ENCODE measurements around the gene DLGAP4. TPM values are rescaled to one million over a fixed set of nuclear protein-coding genes. Genes with fewer than 3 reads are reported as not detected.
"Not testable (repeated sequence)": the region's sequence is repeated elsewhere in the genome, so short reads cannot be mapped to it uniquely, and the experiment has no call there.

The DLGAP4 gene
- total and polyA plus RNA-seq, 2 donors: 7.7 to 28.2 TPM

DNA sequence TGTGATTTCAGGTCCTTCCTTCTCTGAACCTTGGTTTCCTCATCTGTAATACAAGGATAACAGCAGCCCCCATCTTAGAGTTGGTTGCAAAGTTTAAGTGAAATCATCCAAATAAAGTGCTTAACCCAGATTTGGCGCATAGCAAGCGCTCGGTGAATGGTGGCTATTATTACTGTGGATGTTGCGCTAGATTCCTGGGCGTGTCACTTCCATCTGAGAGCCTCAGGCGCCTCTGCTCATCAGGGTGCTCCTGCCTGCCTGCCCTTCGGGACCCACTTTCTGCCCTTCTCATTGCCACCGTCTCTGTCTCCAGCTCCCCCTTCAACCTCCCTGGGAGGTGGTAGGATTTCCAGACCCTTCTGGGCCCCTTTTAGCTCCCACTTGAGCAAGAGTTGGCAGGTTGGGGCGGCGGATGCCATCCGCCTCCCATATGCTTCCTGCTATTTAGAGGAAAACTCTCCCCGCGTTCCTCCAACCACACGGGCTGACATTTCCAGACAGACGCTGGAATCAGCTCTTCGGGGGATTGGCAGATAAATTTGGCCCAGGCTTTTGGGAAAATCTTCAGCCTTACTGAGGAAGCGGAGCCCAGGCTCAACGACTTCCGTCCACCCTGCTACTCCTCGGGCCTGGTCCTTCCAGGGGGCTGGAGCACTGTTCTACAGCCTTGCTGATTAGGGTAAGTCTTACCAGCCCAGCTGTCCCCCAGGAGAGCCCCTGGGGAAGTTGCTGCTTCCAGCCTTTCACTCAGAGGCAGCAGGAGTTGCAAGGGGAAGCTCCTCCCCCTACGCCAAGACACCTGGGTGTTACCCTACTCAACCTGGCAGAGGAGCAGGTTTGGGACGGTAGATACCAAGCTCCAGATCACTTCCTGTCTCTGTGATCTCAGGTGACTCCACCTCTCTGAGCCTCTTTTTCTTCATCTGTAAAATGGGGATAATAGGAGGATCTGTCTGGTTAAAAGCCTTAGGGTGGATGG lies 71.5 kb downstream of the DLGAP4 start:
- whole genome bisulfite sequencing: 59% methylated on average over 22 of the region's 22 CpGs
- no peak overlapping the region for H3K27ac ChIP-seq (ENCODE audit: low read depth in 1 of 2, low read length in 1 of 2)
- H3K36me3 ChIP-seq (ENCODE audit: control insufficient read depth in 2 of 2, insufficient read depth in 2 of 2, low read length in 1 of 2): no peaks in the 10 kb centered on the region
- H3K27me3 ChIP-seq (ENCODE audit: control insufficient read depth in 2 of 2, insufficient read depth in 1 of 2, low read length in 1 of 2): peaks cover 0 to 6% of the 10 kb centered on the region in 2 donors
- H3K9me3 ChIP-seq (ENCODE audit: control insufficient read depth in 2 of 2, insufficient read depth in 1 of 2, low read length in 1 of 2): no peaks in the 10 kb centered on the region
- DNase-seq (ENCODE audit: low read depth in 6 of 9, low spot score in 9 of 9): no peak
- no peaks in the 10 kb centered on the region for H3K4me1 ChIP-seq (ENCODE audit: control insufficient read depth in 2 of 2, insufficient read depth in 2 of 2, low read length in 2 of 2)
- H3K4me3 ChIP-seq (ENCODE audit: low read length in 2 of 2): no peak overlapping the region

DNA sequence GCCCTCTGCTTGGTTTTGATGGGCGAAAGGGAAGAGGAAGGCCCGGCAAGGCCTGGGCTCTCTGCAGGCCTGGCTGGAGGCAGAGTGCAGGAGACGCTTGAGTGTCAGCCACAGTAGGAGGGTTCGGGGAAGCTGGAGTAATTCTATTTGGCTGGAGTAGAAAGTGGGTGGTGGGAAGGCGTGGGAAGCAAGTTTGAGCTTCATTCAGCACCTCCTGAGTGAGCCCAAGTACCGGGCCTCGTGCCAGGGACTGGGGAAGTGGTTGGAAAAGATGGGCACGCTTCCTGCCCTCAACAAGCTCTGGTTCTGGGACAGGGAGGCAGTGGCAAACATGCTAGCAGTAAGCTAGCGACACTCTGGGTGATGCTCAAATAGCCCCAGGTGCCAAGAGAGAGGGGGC lies 72.5 kb downstream of the DLGAP4 start:
- DNase-seq (ENCODE audit: low read depth in 6 of 9, low spot score in 9 of 9): no peak

DNA sequence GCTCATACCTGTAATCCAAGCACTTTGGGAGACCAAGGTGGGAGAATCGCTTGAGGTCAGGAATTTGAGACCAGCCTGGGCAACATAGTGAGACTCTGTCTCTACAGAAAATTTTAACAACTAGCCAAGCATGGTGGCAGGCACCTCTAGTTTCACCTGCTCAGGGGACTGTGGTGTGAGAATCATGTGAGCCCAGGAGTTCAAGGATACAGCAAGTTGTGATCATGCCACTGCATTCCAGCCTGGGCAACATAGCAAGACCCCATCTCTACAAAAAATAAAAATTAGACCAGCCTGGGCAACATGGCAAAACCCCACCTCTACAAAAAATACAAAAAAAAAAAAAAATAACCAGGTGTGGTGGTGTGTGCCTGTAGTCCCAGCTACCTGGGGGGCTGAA lies 73.8 kb downstream of the DLGAP4 start:
- DNase-seq (ENCODE audit: low read depth in 6 of 9, low spot score in 9 of 9); H3K27me3 ChIP-seq (ENCODE audit: control insufficient read depth in 2 of 2, insufficient read depth in 1 of 2, low read length in 1 of 2); H3K4me3 ChIP-seq (ENCODE audit: low read length in 2 of 2); H3K4me1 ChIP-seq (ENCODE audit: control insufficient read depth in 2 of 2, insufficient read depth in 2 of 2, low read length in 2 of 2); H3K36me3 ChIP-seq (ENCODE audit: control insufficient read depth in 2 of 2, insufficient read depth in 2 of 2, low read length in 1 of 2); H3K9me3 ChIP-seq (ENCODE audit: control insufficient read depth in 2 of 2, insufficient read depth in 1 of 2, low read length in 1 of 2); H3K27ac ChIP-seq (ENCODE audit: low read depth in 1 of 2, low read length in 1 of 2): not testable (repeated sequence)
- WGBS: 96% methylated on average over 1 of the region's 1 CpG

More for the DNA sequence above, 72.5 kb downstream of the DLGAP4 start:
- no peaks in the 10 kb centered on the region for H3K36me3 ChIP-seq (ENCODE audit: control insufficient read depth in 2 of 2, insufficient read depth in 2 of 2, low read length in 1 of 2)
- no peaks in the 10 kb centered on the region for H3K4me1 ChIP-seq (ENCODE audit: control insufficient read depth in 2 of 2, insufficient read depth in 2 of 2, low read length in 2 of 2)
- WGBS: 85% methylated on average over 9 of the region's 9 CpGs
- no peaks in the 10 kb centered on the region for H3K9me3 ChIP-seq (ENCODE audit: control insufficient read depth in 2 of 2, insufficient read depth in 1 of 2, low read length in 1 of 2)
- no peak overlapping the region for H3K4me3 ChIP-seq (ENCODE audit: low read length in 2 of 2)
- H3K27me3 ChIP-seq (ENCODE audit: control insufficient read depth in 2 of 2, insufficient read depth in 1 of 2, low read length in 1 of 2): peaks cover 0 to 6% of the 10 kb centered on the region in 2 donors
- H3K27ac ChIP-seq (ENCODE audit: low read depth in 1 of 2, low read length in 1 of 2): no peak overlapping the region

DNA sequence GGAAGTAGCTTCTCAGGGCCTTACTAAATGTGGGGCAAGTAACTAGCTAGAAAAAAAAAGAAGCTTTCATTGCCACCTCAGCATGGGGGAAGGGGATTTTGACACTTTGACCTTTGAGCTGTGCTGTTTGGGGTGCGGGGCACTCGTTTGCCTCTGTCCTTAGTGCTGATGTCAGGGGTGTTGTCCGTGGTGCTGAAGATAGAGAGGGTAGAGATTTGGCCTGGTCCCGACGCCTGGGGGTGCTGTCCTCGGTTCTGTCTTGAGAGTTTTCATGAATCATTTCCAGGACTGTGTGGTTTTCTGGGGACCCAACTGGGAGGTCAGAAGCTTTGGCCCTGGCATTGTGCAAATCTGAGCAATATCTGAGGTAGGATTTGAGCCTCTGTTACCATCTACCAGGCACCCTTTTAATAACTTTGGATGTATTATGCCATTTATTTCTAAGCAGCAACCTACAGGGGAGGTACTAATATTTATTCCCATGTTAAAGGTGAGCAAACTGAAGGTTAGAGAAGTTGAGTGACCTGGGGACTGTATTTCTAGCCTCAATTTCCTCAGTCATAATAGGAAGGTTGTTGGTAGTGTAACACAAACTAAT lies 78.0 kb downstream of the DLGAP4 start:
- H3K36me3 ChIP-seq (ENCODE audit: control insufficient read depth in 2 of 2, insufficient read depth in 2 of 2, low read length in 1 of 2): no peaks in the 10 kb centered on the region
- 2% methylated on average over 6 of the region's 6 CpGs for WGBS
- no peaks in the 10 kb centered on the region for H3K27me3 ChIP-seq (ENCODE audit: control insufficient read depth in 2 of 2, insufficient read depth in 1 of 2, low read length in 1 of 2)
- H3K27ac ChIP-seq (ENCODE audit: low read depth in 1 of 2, low read length in 1 of 2): no peak overlapping the region
- no peaks in the 10 kb centered on the region for H3K9me3 ChIP-seq (ENCODE audit: control insufficient read depth in 2 of 2, insufficient read depth in 1 of 2, low read length in 1 of 2)
- no peaks in the 10 kb centered on the region for H3K4me1 ChIP-seq (ENCODE audit: control insufficient read depth in 2 of 2, insufficient read depth in 2 of 2, low read length in 2 of 2)
- DNase-seq (ENCODE audit: low read depth in 6 of 9, low spot score in 9 of 9): peak in 8 of 9 donors; percentile 4 to 62 (median 34)
- no peak overlapping the region for H3K4me3 ChIP-seq (ENCODE audit: low read length in 2 of 2)

DNA sequence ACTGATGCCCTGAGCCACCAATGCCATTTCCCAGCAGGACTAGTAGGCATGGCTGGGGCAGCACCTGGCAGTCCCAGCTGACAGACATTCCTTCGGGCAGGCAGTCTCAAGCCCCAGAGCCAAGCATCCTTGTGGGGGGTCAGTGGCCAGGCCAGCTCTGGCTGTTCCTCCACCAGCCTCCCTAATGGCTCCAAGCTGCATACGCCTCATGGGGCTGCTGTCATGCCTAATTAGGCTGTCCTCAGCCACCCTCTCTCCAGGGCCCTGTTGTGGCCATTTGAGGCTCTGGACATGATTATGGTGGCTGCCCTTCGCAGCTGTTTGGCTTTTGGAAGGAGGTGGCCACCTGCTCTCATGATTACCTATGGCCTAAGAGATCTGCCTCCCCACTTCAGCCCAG lies 79.4 kb downstream of the DLGAP4 start:
- Histone ChIP-seq H3K4me3 (ENCODE audit: low read length in 2 of 2) (no peak overlapping the region), H3K9me3 (ENCODE audit: control insufficient read depth in 2 of 2, insufficient read depth in 1 of 2, low read length in 1 of 2) (no peaks in the 10 kb centered on the region), H3K4me1 (ENCODE audit: control insufficient read depth in 2 of 2, insufficient read depth in 2 of 2, low read length in 2 of 2) (no peaks in the 10 kb centered on the region), H3K36me3 (ENCODE audit: control insufficient read depth in 2 of 2, insufficient read depth in 2 of 2, low read length in 1 of 2) (no peaks in the 10 kb centered on the region), H3K27ac (ENCODE audit: low read depth in 1 of 2, low read length in 1 of 2) (no peak overlapping the region), H3K27me3 (ENCODE audit: control insufficient read depth in 2 of 2, insufficient read depth in 1 of 2, low read length in 1 of 2) (no peaks in the 10 kb centered on the region)
- DNase-seq (ENCODE audit: low read depth in 6 of 9, low spot score in 9 of 9): no peak
- 80% methylated on average over 3 of the region's 3 CpGs for WGBS

DNA sequence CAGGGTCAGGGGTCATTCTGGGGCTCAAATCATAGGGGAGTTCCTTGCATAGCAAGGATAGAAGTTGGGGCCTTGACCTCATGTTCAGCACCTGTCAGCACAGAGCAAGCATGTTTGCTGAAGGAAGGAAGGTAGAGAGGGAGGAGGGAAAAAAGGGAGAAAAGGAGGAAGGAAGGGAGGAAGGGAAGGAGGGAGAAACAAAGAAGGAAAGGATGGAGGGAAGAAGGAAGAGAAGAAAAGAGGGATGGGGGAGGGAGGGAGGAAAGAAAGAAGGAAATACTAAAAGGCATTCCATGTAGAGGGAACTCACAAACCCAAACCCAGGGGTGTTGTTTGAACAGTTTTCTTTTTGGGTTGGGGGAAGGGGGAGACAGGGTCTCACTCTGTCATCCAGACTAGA lies 80.1 kb downstream of the DLGAP4 start:
- Histone ChIP-seq H3K27me3 (ENCODE audit: control insufficient read depth in 2 of 2, insufficient read depth in 1 of 2, low read length in 1 of 2) (peaks cover 0 to 4% of the 10 kb centered on the region in 2 donors), H3K4me3 (ENCODE audit: low read length in 2 of 2) (no peak overlapping the region), H3K9me3 (ENCODE audit: control insufficient read depth in 2 of 2, insufficient read depth in 1 of 2, low read length in 1 of 2) (no peaks in the 10 kb centered on the region), H3K36me3 (ENCODE audit: control insufficient read depth in 2 of 2, insufficient read depth in 2 of 2, low read length in 1 of 2) (no peaks in the 10 kb centered on the region), H3K27ac (ENCODE audit: low read depth in 1 of 2, low read length in 1 of 2) (no peak overlapping the region), H3K4me1 (ENCODE audit: control insufficient read depth in 2 of 2, insufficient read depth in 2 of 2, low read length in 2 of 2) (no peaks in the 10 kb centered on the region)
- no peak for DNase-seq (ENCODE audit: low read depth in 6 of 9, low spot score in 9 of 9)

DNA sequence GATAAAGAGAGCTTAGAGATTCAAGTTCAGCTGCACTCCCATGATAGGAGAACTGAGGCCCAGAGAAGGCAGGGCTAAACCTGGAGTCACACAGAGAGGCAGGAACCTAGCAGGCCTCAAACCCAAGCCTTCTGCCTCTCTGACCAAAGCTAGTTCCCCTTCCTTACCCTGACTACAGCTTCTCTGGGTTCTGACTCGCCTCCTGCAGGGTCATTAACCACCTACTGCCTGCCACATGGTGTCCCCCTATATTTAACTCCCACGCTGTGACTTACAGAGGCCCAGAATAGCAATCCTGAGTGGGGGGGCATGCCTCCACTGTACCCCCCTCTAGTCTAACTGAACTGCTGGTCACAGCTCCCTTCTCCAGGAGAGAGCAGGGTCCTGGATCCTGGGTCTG lies 84.1 kb downstream of the DLGAP4 start:
- WGBS: 69% methylated on average over 2 of the region's 2 CpGs
- Histone ChIP-seq H3K9me3 (ENCODE audit: control insufficient read depth in 2 of 2, insufficient read depth in 1 of 2, low read length in 1 of 2) (no peaks in the 10 kb centered on the region), H3K27ac (ENCODE audit: low read depth in 1 of 2, low read length in 1 of 2) (no peak overlapping the region), H3K27me3 (ENCODE audit: control insufficient read depth in 2 of 2, insufficient read depth in 1 of 2, low read length in 1 of 2) (peaks cover 0 to 8% of the 10 kb centered on the region in 2 donors), H3K4me3 (ENCODE audit: low read length in 2 of 2) (no peak overlapping the region), H3K4me1 (ENCODE audit: control insufficient read depth in 2 of 2, insufficient read depth in 2 of 2, low read length in 2 of 2) (no peaks in the 10 kb centered on the region), H3K36me3 (ENCODE audit: control insufficient read depth in 2 of 2, insufficient read depth in 2 of 2, low read length in 1 of 2) (no peaks in the 10 kb centered on the region)
- no peak for DNase-seq (ENCODE audit: low read depth in 6 of 9, low spot score in 9 of 9)

DNA sequence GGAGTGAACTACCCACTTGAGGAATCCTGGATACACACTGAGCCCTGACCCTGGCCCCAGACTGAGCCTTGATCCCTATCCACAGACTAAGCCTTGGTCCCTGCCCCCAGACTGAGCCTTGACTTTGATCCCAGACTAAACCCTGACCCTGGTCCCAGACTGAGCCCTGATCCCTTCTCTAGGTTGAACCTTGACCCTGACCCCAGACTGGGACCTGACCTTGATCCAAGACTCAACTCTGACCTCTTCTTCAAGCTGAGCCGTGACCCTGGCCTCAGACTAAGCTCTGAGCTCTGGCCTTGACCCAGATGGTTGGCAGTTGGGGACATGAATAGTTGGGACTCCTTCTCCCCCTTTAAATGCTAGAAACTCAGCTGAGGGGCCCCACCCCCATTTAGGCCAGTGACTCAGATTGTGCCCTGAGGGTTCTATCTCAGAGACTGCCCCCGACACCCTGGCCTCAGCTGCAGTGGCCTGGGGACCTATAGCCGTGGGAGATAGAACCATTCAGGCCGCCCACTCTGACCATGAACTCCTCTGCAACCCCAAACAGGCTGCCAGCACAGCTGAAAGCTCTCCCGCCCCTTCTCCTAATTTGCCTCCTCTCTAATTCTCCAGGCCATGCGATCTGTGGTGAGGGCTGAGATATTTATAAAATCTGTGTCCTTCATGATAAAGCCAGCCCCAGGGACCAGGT lies 84.7 kb downstream of the DLGAP4 start:
- no peak for DNase-seq (ENCODE audit: low read depth in 6 of 9, low spot score in 9 of 9)
- Histone ChIP-seq H3K9me3 (ENCODE audit: control insufficient read depth in 2 of 2, insufficient read depth in 1 of 2, low read length in 1 of 2) (no peaks in the 10 kb centered on the region), H3K27me3 (ENCODE audit: control insufficient read depth in 2 of 2, insufficient read depth in 1 of 2, low read length in 1 of 2) (peaks cover 0 to 8% of the 10 kb centered on the region in 2 donors), H3K36me3 (ENCODE audit: control insufficient read depth in 2 of 2, insufficient read depth in 2 of 2, low read length in 1 of 2) (no peaks in the 10 kb centered on the region), H3K4me1 (ENCODE audit: control insufficient read depth in 2 of 2, insufficient read depth in 2 of 2, low read length in 2 of 2) (no peaks in the 10 kb centered on the region), H3K27ac (ENCODE audit: low read depth in 1 of 2, low read length in 1 of 2) (no peak overlapping the region), H3K4me3 (ENCODE audit: low read length in 2 of 2) (no peak overlapping the region)
- 75% methylated on average over 6 of the region's 6 CpGs for WGBS

DNA sequence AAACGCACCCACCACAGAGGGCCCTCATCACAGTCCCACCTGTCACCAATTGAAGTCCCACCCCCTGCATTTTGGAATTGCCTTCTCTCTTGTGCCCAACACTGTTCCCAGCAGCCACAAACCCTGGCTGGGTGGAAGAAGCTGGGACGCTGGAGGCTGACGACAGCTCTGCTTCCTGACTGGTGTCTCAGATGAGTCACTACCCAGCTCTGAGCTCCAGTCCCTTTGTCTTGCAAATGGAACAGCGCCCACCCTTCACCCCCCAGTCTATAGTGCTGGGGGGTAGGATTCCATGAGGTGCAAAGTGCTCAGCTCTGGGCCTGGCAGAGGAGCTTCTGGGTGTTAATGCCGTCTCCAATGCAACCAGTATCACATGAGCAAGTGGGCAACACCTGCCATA lies 85.3 kb downstream of the DLGAP4 start:
- no peak overlapping the region for H3K4me3 ChIP-seq (ENCODE audit: low read length in 2 of 2)
- DNase-seq (ENCODE audit: low read depth in 6 of 9, low spot score in 9 of 9): no peak
- no peak overlapping the region for H3K27ac ChIP-seq (ENCODE audit: low read depth in 1 of 2, low read length in 1 of 2)
- H3K27me3 ChIP-seq (ENCODE audit: control insufficient read depth in 2 of 2, insufficient read depth in 1 of 2, low read length in 1 of 2): peaks cover 0 to 8% of the 10 kb centered on the region in 2 donors
- no peaks in the 10 kb centered on the region for H3K4me1 ChIP-seq (ENCODE audit: control insufficient read depth in 2 of 2, insufficient read depth in 2 of 2, low read length in 2 of 2)
- 35% methylated on average over 5 of the region's 5 CpGs for WGBS
- H3K9me3 ChIP-seq (ENCODE audit: control insufficient read depth in 2 of 2, insufficient read depth in 1 of 2, low read length in 1 of 2): no peaks in the 10 kb centered on the region
- H3K36me3 ChIP-seq (ENCODE audit: control insufficient read depth in 2 of 2, insufficient read depth in 2 of 2, low read length in 1 of 2): no peaks in the 10 kb centered on the region

All from thymus (tissue), 11 donors.